GM15510 (cell line): ENCODE data around the gene USP48.

ENCODE experiments used
- POLR2A ChIP-seq: IDR thresholded peaks from 3 replicates; pipeline ENCODE4 v1.6.1; 2011; ENCODE audit warnings: borderline replicate concordance; ENCODE audit not compliant: insufficient read length; ENCODE audit errors: extremely low read depth

The USP48 gene

GRCh38 chr1:21641537-21641936 is 141.4 kb downstream of the USP48 start:
- no peak for TF ChIP-seq POLR2A

GRCh38 chr1:21641076-21641475 is 141.9 kb downstream of the USP48 start:
- TF ChIP-seq POLR2A: no peak

GRCh38 chr1:21640653-21641052 is 142.3 kb downstream of the USP48 start:
- no peak for TF ChIP-seq POLR2A

GRCh38 chr1:21639594-21640041 is 143.3 kb downstream of the USP48 start:
- TF ChIP-seq POLR2A: no peak

GRCh38 chr1:21638531-21639341 is 144.2 kb downstream of the USP48 start:
- no peak for TF ChIP-seq POLR2A

- TF ChIP-seq POLR2A: no peak
Measured at GRCh38 chr1:21637514-21637913, 145.4 kb downstream of the USP48 start.

GRCh38 chr1:21636029-21636428 is 146.9 kb downstream of the USP48 start:
- no peak for TF ChIP-seq POLR2A

GRCh38 chr1:21634806-21635535 is 148.0 kb downstream of the USP48 start:
- no peak for TF ChIP-seq POLR2A

- no peak for TF ChIP-seq POLR2A
Measured at GRCh38 chr1:21633992-21634805, 148.8 kb downstream of the USP48 start.

- TF ChIP-seq POLR2A: no peak
Measured at GRCh38 chr1:21633141-21633755, 149.7 kb downstream of the USP48 start.

- TF ChIP-seq POLR2A: no peak
Measured at GRCh38 chr1:21631944-21632887, 150.7 kb downstream of the USP48 start.

GRCh38 chr1:21630571-21631343 is 152.2 kb downstream of the USP48 start:
- no peak for TF ChIP-seq POLR2A

GRCh38 chr1:21629971-21630370 is 153.0 kb downstream of the USP48 start:
- no peak for TF ChIP-seq POLR2A
